Activated gamma-delta T cell (primary cell): ENCODE measurements around the gene PSMD2.

Experiments
- DNase-seq: peaks from one replicate; lab custom pipeline; 2025; lab: John Stamatoyannopoulos, UW

The PSMD2 gene

DNA sequence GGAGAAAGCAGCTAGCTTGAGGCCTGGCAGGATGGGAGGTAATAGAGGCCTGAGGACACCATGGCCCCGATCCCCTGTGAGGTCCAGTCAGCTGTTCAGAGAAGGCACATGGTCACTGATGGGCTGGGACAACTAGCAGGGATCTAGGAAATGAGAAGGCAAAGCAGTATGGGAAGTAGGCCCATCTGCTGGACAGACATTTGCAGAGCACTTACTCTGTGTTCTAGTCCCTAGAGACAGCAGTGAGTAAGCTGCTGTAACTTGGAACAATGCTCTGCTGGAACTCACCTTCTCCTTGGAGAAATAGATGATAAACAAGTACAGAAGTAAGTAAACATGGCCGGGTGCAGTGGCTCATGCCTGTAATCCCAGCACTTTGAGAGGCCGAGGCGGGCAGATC is 16.1 kb upstream of the PSMD2 start:
- no peak for DNase-seq

DNA sequence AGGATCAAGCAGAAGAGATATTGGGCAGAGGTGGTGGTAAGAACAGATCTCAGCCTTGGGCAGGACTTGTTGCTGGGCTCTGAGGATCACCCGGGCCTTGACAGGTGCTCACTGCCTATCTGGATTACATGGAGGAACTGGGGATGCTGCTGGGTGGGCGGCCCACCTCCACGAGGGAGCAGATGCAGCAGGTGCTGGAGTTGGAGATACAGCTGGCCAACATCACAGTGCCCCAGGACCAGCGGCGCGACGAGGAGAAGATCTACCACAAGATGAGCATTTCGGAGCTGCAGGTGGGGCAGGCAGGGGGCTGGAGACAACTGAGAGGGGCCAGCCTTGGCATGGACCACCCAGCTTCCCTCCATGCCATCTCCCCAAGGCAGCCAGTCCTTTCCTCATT is 15.4 kb upstream of the PSMD2 start:
- DNase-seq: no peak

DNA sequence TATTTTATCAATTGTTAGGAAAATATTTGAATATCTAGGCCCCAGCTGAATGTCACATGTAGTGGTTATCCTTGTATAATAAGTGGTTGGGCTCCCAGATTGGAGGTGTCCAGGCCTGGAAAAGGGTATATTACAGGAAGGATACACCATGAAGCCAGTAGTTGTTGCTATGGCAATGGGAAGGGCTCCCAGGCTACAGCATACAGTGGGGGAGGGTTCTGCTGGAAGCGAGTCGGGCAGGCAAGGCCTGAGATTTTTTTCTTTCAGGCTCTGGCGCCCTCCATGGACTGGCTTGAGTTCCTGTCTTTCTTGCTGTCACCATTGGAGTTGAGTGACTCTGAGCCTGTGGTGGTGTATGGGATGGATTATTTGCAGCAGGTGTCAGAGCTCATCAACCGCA is 14.3 kb upstream of the PSMD2 start:
- no peak for DNase-seq

DNA sequence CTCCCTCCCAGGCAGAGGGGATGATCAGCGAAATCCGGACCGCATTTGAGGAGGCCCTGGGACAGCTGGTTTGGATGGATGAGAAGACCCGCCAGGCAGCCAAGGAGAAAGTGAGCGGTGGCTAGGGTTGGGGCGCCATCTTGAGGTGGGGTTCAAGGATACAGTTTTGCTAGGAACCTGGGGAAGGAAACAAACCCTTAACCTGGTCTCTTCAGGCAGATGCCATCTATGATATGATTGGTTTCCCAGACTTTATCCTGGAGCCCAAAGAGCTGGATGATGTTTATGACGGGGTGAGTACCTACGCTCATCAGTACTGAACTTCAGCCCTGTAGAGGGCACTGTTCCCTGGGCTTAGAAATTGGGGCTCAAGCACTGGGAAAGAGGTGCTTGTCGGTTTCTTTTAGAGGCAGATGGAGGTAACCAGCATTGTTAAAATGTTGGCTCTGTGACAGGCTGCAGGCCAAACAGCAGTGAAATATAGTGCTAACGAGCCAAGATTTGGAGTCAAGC is 9.6 kb upstream of the PSMD2 start:
- DNase-seq: no peak

DNA sequence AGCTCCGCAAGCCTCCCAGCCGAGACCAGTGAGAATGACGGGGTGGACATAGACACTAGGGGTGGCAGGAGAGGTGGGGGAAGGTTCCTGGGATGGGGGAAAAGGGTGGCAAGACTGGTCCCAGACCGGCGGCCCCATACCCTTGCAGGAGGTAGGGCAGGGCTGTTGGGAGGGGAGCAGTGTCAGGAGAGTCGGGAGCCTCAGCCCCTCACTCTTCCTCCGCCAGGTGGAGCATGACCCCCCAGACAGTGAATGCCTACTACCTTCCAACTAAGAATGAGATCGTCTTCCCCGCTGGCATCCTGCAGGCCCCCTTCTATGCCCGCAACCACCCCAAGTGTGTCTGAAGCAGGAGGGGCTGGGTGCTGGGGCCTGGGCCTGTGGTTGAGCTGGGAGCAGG is 8.7 kb upstream of the PSMD2 start:
- DNase-seq: no peak

DNA sequence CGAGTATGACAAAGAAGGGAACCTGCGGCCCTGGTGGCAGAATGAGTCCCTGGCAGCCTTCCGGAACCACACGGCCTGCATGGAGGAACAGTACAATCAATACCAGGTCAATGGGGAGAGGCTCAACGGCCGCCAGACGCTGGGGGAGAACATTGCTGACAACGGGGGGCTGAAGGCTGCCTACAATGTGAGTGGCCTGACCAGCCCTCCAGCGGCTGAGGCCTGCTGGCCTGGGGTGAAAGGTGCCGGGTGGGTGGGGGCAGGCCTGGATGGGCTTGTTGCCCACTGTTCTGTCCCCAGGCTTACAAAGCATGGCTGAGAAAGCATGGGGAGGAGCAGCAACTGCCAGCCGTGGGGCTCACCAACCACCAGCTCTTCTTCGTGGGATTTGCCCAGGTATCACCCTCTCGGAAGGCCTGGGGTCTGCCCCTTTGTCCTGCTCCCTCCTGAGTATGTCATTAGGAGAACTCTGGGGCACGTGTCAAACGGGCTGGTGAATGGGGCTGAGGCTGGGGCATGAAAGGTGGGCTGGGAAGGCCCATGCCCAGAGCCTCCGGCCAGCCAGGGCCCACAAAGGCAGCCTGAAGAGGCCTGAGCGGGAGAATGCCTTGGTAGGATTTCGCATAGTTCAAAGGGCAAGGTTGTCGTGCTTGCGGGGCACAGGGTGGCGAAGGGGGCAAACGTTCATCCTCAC is 7.8 kb upstream of the PSMD2 start:
- DNase-seq: no peak

DNA sequence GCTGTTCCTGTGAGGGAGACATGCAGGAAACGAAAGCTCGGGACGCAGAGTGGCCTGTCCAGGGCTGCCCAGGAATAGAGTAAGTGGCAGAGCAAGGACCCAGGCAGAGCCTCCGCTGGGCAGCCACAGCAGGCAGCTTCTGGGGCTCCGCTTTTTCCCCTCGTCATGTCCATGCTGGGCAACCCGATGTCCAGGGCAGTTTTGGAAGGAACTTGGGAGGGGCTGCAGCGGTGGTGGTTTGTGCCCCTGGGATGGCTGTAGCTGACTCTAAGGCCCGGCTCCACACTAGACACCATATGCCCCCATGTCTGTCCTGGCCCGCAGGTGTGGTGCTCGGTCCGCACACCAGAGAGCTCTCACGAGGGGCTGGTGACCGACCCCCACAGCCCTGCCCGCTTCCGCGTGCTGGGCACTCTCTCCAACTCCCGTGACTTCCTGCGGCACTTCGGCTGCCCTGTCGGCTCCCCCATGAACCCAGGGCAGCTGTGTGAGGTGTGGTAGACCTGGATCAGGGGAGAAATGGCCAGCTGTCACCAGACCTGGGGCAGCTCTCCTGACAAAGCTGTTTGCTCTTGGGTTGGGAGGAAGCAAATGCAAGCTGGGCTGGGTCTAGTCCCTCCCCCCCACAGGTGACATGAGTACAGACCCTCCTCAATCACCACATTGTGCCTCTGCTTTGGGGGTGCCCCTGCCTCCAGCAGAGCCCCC is 7.1 kb upstream of the PSMD2 start:
- DNase-seq: no peak

DNA sequence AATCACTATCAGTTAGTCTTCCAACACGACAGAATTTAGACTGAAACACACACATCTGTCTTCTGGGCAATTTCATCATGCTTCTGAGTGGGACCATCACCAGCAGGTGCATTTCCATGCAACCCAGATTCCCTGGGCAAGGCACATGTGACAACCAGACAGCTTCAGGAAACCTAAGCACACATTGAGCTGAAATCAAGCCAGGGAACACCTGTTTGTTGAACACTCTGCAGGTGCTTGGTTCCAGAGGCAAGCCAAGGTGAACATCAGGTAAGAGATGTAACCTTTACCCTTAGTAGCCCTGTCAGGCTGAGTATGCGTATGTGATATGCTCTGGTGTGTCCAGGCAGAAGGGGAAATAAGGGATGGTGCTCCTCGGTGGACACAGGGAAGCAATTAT is 3.3 kb upstream of the PSMD2 start:
- no peak for DNase-seq

DNA sequence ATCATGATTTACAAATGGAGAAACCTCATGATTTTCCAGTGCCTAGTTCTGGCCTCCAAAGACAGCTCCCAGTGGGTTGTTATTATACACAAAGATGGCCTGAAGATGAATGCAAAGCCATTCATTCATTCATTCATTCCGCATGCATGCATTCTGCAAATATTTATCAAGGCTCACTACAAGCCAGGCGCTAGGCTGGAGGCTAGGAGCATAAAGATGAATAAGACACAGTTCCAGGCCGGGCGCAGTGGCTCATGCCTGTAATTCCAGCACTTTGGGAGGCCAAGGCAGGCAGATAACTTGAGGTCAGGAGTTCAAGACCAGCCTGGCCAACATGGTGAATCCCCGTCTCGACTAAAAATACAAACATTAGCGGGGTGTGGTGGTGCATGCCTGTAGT is 2.4 kb upstream of the PSMD2 start:
- no peak for DNase-seq

DNA sequence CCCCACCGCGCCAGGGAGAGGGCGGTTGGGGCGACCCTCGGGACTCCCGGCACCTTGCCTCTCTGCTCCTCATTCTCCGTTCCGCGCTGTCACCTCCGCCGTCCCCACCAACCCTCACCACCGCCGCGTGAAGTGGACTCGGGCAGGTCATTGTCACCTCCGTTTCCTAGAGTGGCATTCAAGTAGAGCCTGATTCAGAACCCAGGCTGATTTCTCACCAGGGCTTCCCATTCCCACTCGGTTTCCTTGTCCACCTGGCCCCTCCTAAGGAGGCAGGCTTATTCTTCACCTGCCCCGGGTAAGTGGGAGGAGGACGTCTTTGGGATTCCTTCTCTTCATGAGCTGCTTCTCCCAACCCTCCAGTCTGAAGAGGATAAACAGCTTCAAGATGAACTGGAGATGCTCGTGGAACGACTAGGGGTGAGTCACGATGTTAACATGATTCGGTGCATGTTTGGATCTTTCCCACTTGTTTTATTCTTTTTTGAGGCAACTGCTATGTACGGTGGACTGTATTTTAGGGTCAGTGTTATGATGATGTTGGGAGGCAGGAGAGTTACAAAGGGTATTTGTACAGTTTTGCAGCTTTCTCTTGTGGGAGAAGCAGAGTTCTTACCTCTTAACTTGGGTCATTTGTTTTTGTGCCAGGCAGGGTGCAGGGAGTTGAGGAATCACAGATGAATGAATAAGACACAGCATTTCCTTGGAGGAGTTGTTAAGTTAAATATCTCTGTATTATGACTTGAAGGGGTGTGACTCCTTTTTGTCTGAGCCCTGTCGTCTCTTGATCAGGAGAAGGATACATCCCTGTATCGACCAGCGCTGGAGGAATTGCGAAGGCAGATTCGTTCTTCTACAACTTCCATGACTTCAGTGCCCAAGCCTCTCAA is 692 bp downstream of the PSMD2 start:
- no peak for DNase-seq

DNA sequence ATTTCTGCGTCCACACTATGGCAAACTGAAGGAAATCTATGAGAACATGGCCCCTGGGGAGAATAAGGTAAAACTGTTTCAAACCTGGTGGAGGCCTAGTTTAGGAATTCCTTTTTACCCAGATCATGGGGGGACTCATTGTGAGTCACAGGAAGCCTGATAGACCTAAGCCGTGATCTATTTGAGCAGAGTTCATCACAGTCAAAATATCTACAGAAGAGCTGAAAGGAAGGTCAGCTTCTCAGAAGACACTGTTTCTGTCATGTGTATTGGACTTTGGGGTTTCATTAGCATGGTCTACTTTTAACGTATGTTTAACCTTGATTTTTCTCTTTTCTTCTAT is 1.3 kb downstream of the PSMD2 start:
- DNase-seq: no peak

DNA sequence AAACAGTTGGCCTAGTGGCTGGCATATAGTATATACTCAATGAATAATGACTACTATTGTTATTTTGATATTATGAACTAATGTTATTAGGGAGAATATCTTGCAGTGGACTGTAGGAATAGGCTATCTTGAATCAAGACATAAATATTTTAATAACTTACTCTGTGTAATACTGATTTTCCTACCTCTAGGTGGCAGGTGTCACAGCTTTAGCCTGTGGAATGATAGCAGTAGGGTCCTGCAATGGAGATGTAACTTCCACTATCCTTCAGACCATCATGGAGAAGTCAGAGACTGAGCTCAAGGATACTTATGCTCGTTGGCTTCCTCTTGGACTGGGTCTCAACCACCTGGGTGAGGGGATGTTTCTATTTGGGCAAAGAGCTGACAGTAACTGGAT is 6.5 kb downstream of the PSMD2 start:
- DNase-seq: no peak

DNA sequence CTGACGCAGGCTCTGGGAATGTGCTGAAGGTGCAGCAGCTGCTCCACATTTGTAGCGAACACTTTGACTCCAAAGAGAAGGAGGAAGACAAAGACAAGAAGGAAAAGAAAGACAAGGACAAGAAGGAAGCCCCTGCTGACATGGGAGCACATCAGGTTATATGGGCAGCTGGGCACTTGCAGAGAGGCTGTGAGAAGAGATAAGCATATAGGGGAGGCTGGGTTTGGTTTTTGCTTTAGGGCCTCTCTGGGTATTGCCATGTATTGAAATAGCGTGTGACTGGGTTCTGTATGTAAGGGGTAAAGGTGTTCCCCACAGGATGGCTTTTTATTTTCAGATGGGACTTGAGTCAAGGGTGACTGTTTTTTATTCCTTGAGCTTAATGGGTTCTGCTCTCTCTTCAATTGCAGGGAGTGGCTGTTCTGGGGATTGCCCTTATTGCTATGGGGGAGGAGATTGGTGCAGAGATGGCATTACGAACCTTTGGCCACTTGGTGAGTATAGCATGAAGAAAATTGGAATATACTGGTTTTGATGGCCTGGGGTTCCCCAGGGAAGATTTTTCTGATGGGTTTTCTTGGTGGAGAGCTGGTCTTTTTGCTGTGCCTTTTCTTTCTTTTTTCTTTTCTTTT is 7.4 kb downstream of the PSMD2 start:
- DNase-seq: no peak

DNA sequence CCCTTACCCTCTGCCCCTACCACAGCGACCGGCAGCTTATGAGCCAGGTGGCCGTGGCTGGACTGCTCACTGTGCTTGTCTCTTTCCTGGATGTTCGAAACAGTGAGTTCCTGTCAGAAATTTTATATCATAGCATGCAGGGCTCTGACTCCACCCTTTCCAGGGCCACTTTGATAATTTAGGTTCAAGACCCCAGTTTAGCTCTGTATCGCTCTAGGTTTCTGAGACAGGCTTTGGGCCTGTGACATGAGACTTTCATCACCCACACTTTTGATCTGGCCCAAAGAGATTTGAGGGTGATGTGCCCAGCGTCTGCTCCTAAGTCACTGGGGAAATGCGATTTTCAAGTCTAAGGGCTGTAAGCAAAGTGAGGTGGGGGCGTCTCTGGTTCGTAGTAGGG is 8.9 kb downstream of the PSMD2 start:
- DNase-seq: no peak

DNA sequence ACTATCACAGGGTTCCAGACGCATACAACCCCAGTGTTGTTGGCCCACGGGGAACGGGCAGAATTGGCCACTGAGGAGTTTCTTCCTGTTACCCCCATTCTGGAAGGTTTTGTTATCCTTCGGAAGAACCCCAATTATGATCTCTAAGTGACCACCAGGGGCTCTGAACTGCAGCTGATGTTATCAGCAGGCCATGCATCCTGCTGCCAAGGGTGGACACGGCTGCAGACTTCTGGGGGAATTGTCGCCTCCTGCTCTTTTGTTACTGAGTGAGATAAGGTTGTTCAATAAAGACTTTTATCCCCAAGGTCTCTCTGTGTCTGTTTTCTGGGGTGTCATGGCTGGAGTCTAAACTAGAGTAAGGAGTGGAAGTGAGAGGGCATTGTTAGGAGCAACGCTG is 9.7 kb downstream of the PSMD2 start:
- no peak for DNase-seq

DNA sequence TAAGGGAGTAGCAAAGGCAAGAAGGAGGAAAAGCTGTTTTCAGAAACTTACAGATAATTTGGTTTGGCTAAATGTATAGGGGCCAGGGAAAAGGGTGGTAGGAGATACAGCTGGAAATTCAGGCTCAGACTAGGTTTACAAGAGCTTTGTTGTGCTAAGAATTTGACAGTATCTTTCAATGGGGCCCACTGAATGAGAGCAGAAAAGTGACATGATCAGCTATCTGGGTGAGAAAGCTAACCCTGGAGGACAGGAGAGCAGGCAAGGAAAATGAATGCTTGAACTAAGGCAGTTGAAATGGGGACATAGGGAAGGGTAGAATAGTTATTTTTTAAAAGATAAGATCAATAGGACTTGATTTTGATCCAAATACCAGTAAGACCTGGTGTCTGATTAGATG is 12.6 kb downstream of the PSMD2 start:
- DNase-seq: no peak

DNA sequence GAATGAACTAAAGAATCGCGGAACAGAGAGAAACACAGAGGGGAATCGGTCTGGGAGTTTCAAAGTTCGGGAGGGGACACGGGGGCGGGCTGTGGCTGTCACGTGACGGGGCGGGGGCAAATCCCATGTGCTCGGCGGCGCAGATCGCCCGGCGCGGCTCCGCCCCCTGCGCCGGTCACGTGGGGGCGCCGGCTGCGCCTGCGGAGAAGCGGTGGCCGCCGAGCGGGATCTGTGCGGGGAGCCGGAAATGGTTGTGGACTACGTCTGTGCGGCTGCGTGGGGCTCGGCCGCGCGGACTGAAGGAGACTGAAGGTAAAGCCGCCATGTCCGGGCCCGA is 15.3 kb downstream of the PSMD2 start, which contains the start of gene EIF4G1:
Gene EIF4G1, plus strand, starts transcription at position 244 of the 337 bp plus-strand sequence. CDS start 1,191 bp downstream, outside the sequence.
- peak; percentile 91 for DNase-seq

DNA sequence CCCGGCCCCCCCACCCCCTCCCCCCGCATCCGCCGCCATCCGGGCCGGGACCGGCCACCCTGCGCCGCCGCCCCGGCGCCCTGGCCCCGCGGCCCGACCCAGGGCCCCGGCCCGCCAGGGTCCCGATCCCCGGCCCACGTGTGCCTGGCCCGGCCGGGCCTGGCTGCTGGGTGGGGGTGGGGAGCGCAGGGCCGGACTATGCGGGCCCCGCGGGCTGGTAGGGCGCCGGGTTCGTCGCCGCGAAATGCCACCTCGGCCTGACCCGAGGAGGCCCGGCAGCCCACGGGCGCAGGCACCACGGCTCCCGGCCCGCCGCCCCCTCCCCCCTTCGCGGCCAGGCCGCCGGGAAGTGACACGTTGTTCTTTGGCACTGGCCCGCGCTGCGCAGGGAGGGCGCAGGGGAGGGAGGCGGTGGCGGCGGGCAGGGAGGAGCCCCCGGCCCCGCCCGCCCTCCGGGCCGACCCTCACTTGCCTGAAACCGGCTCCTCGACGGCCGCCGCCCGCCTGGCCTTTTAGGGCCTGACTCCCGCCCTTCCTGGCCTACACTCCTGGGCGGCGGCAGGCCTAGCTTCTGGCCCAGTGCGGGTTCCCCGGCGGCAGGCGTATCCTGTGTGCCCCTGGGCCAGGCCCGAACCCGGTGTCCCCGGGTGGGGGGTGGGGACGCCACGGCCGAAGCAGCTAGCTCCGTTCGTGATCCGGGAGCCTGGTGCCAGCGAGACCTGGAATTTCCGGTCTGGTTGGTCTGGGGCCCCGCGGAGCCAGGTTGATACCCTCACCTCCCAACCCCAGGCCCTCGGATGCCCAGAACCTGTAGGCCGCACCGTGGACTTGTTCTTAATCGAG is 15.9 kb downstream of the PSMD2 start:
- peak; percentile 79 for DNase-seq

DNA sequence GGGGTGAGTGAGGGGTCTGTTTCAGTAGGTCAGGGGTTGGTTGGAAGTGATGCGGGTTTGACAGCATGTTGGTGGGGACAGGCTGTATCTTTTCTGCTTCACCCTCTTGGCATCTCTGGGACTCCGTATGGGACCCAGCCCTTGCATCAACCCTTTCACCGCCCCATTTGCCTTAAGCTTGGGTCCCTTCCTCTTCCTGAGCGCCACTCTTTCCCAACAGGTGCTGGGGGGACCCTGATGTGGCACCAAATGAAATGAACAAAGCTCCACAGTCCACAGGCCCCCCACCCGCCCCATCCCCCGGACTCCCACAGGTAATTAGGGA is 16.5 kb downstream of the PSMD2 start:
- DNase-seq: no peak

DNA sequence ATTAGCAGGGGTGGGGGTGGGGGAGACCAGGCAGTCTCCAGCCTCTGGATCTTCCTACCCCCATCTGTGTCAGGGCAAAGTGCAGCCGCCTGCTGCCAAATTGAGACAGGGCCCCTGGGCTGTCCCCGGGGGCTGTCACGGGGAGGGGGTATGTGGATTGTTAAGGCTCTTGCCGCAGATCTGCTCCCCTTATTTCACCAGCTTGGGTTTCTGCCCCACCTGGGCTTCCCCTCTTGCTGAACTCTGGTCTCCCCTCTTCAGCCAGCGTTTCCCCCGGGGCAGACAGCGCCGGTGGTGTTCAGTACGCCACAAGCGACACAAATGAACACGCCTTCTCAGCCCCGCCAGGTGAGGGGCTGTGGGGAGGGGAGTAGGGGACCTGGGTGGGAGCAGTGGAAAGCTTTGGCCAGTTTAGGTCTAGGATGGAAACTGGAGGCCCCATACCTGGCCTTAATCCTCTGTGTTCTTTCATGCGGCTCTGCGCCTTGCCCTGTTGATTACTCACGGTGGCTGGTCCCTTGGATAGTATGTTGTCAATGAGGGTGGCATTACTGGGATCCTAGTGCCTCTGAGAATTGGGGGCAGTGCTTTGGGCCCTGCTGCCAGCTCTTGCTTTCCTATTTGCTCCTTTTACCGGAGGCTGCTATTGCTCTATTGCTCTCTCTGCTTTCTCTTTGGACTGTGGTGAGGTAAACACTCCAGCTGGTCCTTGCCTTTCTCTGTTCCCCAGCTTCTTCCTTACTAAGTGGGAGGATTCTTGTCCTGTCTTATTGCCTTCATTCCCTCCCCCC is 17.0 kb downstream of the PSMD2 start:
- no peak for DNase-seq

DNA sequence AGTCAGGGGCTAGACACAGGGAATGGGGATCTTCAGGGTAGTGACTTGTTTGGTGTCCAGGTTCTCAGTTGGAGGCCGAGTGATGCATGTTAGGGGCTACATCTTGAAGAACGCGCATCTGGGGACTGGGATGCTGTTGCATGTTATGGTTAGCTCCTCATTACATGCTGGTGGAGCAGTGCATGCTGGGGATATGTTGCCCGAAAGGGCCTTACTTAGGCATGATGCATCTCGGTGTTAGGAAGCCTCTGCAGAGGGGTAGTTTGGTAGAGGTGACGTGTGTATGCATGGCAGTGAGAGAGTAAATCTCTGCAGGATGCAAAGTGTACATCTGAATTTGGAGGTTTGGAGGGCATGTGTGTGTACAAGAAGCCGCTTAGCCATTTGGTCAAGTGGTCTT is 17.8 kb downstream of the PSMD2 start:
- no peak for DNase-seq
